GM10266 (cell line): ENCODE data around the gene EMILIN2.

ENCODE experiments used
- DNase-seq: peaks from one replicate; pipeline ENCODE4 v3.0.0; 2012; ENCODE audit errors: extremely low spot score
- TF ChIP-seq, protein P1 (sequence below): IDR thresholded peaks from 2 replicates; pipeline ENCODE4 v1.5.1; 2012; ENCODE audit warnings: mild to moderate bottlenecking, low read depth; ENCODE audit not compliant: control insufficient read depth, insufficient read depth; ENCODE audit errors: missing control alignments

The EMILIN2 gene

DNA sequence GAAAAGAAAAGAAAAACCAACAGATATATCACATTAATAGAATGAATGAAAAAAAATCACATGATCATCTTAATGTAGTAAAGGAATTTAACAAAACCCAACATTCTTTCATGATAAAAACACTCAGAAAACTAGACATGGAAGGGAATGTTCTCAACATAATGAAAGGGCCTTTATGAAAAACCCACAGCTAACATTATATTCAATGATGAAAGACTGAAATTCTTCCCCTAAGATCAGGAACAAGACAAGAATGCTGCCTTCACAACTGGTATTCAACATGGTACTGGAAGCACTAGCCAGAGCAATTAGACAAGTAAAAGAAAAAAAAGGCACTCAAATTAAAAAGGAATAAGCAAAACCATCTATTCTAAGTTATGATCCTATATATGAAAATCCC, 28.5 kb upstream of the EMILIN2 start:
- TF ChIP-seq, protein P1, sequence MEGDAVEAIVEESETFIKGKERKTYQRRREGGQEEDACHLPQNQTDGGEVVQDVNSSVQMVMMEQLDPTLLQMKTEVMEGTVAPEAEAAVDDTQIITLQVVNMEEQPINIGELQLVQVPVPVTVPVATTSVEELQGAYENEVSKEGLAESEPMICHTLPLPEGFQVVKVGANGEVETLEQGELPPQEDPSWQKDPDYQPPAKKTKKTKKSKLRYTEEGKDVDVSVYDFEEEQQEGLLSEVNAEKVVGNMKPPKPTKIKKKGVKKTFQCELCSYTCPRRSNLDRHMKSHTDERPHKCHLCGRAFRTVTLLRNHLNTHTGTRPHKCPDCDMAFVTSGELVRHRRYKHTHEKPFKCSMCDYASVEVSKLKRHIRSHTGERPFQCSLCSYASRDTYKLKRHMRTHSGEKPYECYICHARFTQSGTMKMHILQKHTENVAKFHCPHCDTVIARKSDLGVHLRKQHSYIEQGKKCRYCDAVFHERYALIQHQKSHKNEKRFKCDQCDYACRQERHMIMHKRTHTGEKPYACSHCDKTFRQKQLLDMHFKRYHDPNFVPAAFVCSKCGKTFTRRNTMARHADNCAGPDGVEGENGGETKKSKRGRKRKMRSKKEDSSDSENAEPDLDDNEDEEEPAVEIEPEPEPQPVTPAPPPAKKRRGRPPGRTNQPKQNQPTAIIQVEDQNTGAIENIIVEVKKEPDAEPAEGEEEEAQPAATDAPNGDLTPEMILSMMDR, result no peak
- DNase-seq, result no peak

DNA sequence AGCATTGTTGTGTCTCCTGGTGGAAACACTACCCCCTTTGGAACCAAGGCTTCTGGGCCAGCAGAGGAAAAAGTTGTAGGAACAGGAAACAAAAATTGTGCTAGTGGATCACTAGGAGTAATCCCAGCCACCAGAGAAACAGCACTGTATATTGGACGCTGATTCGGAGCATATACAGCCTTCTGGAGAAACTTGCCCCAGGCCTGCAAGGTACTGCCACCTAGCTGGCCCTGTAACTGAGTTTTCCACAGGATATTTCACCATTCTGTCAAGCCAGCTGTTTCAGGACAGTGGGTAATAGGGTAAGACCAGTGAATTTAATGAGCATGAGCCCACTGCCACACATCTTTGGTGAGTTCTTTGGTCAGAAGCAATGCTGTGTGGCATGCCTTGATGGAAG, 25.1 kb upstream of the EMILIN2 start:
- no peak for DNase-seq
- TF ChIP-seq, protein P1, result no peak

DNA sequence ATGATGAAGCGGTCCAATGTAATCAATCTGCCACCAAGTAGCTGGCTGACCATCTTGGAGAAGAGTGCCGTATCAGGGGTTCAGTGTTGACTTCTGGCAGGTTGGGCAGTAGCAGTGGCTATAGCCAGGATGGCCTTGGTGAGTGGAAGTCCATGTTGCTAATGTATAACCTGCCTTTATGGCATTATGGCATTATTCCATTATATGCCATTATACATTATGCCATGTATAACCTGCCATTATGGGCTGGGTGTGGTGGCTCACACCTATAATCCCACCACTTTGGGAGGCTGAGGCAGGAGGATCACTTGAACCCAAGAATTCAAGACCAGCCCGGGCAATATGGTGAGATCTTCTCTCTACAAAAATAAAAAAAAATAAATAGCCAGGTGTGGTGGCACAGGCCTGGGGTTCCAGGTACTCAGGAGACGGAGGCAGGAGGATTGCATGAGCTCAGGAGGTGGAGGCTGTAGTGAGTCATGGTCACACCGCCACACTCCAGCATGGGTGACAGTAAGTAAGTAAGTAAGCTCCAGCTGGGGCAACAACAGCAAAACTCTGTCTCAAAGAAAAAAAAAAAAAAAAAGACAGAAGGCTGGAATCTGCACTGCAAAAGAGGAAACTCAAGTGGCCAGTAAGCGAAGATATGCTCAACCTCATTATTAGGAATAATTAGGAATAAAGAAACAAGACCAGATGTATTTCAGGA, 24.4 kb upstream of the EMILIN2 start:
- TF ChIP-seq, protein P1, result no peak
- DNase-seq, result no peak

DNA sequence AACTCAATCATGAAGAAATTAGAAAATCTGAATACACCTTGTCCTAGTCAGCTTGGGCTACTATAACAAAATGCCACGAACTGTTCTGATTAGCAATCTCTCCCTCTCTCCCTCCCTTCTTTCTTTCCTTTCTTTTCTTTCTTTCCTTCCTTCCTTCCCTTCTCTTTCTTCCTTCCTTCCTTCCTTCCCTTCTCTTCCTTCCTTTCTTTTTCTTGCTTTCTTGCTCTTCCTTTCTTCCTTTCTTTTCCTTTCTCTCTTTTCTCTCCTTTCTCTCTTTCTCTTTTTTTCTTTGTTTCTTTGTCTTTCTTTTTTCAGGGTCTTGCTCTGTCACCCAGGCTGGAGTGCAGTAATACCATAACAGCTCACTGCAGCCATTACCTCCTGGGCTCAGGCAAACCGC, 23.6 kb upstream of the EMILIN2 start:
- no peak for DNase-seq
- TF ChIP-seq, protein P1, result no peak

DNA sequence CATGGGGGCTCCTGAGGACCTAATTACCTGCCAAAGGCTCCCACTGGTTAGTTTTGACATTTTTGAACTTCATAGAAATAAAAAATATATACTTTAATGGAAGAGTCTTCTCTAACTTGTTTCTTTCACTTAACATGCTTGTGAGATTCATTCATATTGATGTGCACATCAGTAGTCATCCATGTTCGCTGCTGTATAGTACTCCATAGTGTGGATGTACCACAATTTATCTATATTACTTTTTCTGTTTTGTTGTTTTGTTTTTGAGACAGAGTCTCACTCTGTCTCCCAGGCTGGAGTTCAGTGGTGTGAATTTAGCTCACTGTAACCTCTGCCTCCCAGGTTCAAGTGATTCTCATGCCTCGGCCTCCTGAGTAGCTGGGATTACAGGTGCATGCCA, 22.8 kb upstream of the EMILIN2 start:
- DNase-seq, result no peak
- TF ChIP-seq, protein P1, result no peak

DNA sequence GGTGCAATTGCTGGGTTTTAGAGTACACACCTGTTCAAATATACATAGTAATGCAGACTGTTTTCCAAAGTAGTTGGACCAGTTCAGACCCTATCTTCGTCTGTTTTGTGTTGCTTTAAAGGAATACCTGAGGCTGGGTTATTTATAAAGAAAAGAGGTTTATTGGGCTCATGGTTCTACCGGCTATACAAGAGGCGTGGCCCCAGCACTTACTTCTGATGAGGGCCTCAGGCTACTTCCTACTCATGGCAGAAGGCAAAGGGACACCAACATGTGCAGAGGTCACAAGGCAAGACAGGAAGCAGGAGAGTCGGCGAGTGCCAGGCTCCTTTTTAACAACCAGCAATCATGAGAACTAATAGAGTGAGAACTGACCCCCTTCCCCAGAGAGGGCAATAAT, 21.9 kb upstream of the EMILIN2 start:
- TF ChIP-seq, protein P1, result no peak
- no peak for DNase-seq

DNA sequence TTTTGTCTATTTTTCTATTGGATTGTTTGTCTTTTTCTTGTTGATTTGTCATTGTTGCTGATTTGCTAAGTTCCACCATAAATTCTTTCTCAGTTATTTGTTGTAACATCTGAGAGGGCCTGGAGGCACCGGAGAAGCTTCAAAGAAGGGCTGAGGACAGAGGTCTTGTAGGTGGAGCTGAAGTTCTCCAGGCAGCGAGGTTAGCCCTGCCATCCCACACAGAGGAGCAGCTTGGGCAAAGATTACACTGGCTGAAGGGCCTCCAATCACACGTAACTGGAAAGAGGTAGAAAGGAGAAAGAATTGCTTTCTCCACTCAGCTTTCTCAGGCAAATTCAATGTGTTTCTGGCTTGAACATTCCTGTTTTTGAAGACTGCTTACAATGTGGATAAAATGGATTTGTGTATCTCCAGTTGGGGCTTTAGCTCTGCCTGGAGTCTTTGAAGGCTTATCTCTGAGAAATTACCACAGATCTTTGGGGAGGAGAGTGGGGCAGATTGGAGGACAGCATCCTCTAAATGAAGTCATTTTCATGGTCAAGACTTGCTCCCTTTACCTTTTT, 21.1 kb upstream of the EMILIN2 start:
- DNase-seq, result no peak
- TF ChIP-seq, protein P1, result no peak
